Endothelial cell of umbilical vein (primary cell): ENCODE results near the gene AK8. TPM values are rescaled to one million over a fixed set of nuclear protein-coding genes. Genes with fewer than 3 reads are reported as not detected.

ENCODE experiments used
- BruUV-seq: library from RNA; stranded (reverse); fragments of 400-500 nt; replicated peaks from 2 replicates; lab custom pipeline; 2021; lab: Mats Ljungman, UMichigan
- CTCF ChIA-PET: fragments of 300-600, 350-600 bp; sonication (Branson Sonifier 250); formaldehyde crosslinking; loops from one replicate; lab custom pipeline; 2021; ENCODE audit warnings: antibody characterized with exemption, inconsistent platforms; lab: Charles Lee
- POLR2A ChIA-PET: fragments of 300-600, 350-600 bp; sonication (Branson Sonifier 250); formaldehyde crosslinking; loops from one replicate; lab custom pipeline; 2021; ENCODE audit warnings: antibody characterized with exemption, inconsistent platforms; lab: Charles Lee
- DNase-seq: peaks from one replicate; pipeline ENCODE4 v3.0.0-alpha.2; 2011; ENCODE audit warnings: low read depth, low spot score
- FAIRE-seq: peaks from 2 replicates; lab custom pipeline; 2011; peaks lifted over from hg19 to GRCh38; lab: Jason Lieb, UNC
- H2AFZ ChIP-seq: 2 replicates; pipeline ENCODE4 v1.6.0; 2012; ENCODE audit warnings: low read depth, low read length, control low read depth, inconsistent platforms
- H3K27ac ChIP-seq: 2 replicates; pipeline ENCODE4 v1.5.1; 2011; ENCODE audit warnings: low read depth, mild to moderate bottlenecking, control low read depth, low read length, moderate library complexity; ENCODE audit not compliant: insufficient read depth
- H3K27me3 ChIP-seq, 2 experiments: 2 replicates each; pipeline versions ENCODE4 v1.6.0 to v1.6.1; 2011; ENCODE audit warnings: low read length in 2 of 2, mixed read lengths in 1 of 2; ENCODE audit not compliant: control insufficient read depth in 2 of 2, insufficient read depth in 2 of 2
- H3K36me3 ChIP-seq, 2 experiments: 2 replicates in 1 of 2; 3 replicates in 1 of 2; pipeline ENCODE4 v1.5.1; 2011; ENCODE audit warnings: low read length in 2 of 2, mild to moderate bottlenecking in 1 of 2, moderate library complexity in 1 of 2; ENCODE audit not compliant: control insufficient read depth in 2 of 2, insufficient read depth in 2 of 2; ENCODE audit errors: extremely low read depth in 1 of 2
- H3K4me1 ChIP-seq: 3 replicates; pipeline ENCODE4 v1.5.1; 2011; ENCODE audit warnings: mild to moderate bottlenecking, low read length; ENCODE audit not compliant: control insufficient read depth, insufficient read depth; ENCODE audit errors: extremely low read depth
- H3K4me2 ChIP-seq: 2 replicates; pipeline ENCODE4 v1.6.1; 2011; ENCODE audit warnings: low read length, control low read depth, mixed read lengths; ENCODE audit not compliant: insufficient read depth
- H3K4me3 ChIP-seq, 3 experiments: fragments of 200-600 bp in 1 of 3; sonication (generic), shearing (Covaris generic) in 1 of 3; replicated peaks in 1 of 3; 2 replicates each; pipeline ENCODE4 v1.5.1; 2011 to 2016; ENCODE audit warnings: control low read depth in 3 of 3, low read length in 3 of 3, mild to moderate bottlenecking in 2 of 3, inconsistent platforms in 1 of 3, low read depth in 1 of 3, moderate library complexity in 1 of 3; ENCODE audit not compliant: insufficient read depth in 1 of 3
- H3K79me2 ChIP-seq: 2 replicates; pipeline ENCODE4 v1.6.0; 2012; ENCODE audit warnings: low read length, inconsistent platforms; ENCODE audit not compliant: control insufficient read depth, insufficient read depth
- H3K9ac ChIP-seq: replicated peaks from 2 replicates; pipeline ENCODE3; 2011; ENCODE audit warnings: low read length, control low read depth; ENCODE audit not compliant: insufficient read depth; ENCODE audit errors: extremely low read depth
- H3K9me1 ChIP-seq: replicated peaks from 3 replicates; pipeline ENCODE4 v1.6.0; 2011; ENCODE audit warnings: mild to moderate bottlenecking, low read length; ENCODE audit not compliant: control insufficient read depth, insufficient read depth; ENCODE audit errors: extremely low read depth
- H3K9me3 ChIP-seq: replicated peaks from 2 replicates; pipeline ENCODE4 v1.5.1; 2012; ENCODE audit warnings: low read length, inconsistent platforms; ENCODE audit not compliant: control insufficient read depth, insufficient read depth
- H4K20me1 ChIP-seq: replicated peaks from 2 replicates; pipeline ENCODE3; 2011; ENCODE audit warnings: mild to moderate bottlenecking, low read length; ENCODE audit not compliant: control insufficient read depth, insufficient read depth; ENCODE audit errors: extremely low read depth
- EZH2 ChIP-seq: IDR thresholded peaks from 2 replicates; pipeline ENCODE4 v1.6.1; 2012; ENCODE audit warnings: borderline replicate concordance, low read depth, mild to moderate bottlenecking, moderate library complexity, low read length, inconsistent platforms; ENCODE audit not compliant: severe bottlenecking
- FOS ChIP-seq: IDR thresholded peaks from 2 replicates; pipeline ENCODE4 v1.6.1; 2011; ENCODE audit warnings: mild to moderate bottlenecking, low read length, moderate library complexity, borderline replicate concordance; ENCODE audit not compliant: insufficient read depth
- GATA2 ChIP-seq: IDR thresholded peaks from 2 replicates; pipeline ENCODE4 v1.7.0; 2011; ENCODE audit warnings: low read depth, mild to moderate bottlenecking, moderate library complexity, mixed read lengths, low read length; ENCODE audit not compliant: insufficient read length, insufficient read depth
- JUN ChIP-seq: IDR thresholded peaks from 2 replicates; pipeline ENCODE4 v1.6.1; 2011; ENCODE audit warnings: borderline replicate concordance, low read depth; ENCODE audit not compliant: insufficient read length, insufficient read depth
- MYC ChIP-seq: IDR thresholded peaks from one replicate; pipeline ENCODE4 v1.6.1; 2011; ENCODE audit warnings: mild to moderate bottlenecking, low read depth, low read length
- POLR2A ChIP-seq: IDR thresholded peaks from 2 replicates; pipeline ENCODE4 v1.6.1; 2012; ENCODE audit warnings: low read depth, mild to moderate bottlenecking, control low read depth, low read length
- POLR2AphosphoS5 ChIP-seq: IDR thresholded peaks from 2 replicates; pipeline ENCODE4 v1.6.1; 2012; ENCODE audit warnings: low read depth, mild to moderate bottlenecking, control low read depth, low read length, moderate library complexity; ENCODE audit not compliant: insufficient read depth
- dilution Hi-C: fragments of 300-500 bp; cut with MboI; formaldehyde crosslinking; loops from one replicate; pipeline ENCODE4 v1.15.0; 2019; ENCODE audit warnings: low sequenced_read_pairs; ENCODE audit not compliant: extremely low pct_ligation_motif_present
- intact Hi-C: fragments of 100-400 bp; cut with micrococcal nuclease; formaldehyde crosslinking; loops from one replicate; pipeline ENCODE4 v1.10.0; 2022
- polyA plus RNA-seq, 4 experiments: library from polyadenylated mRNA; depleted of rRNA in 3 of 4; stranded (reverse) in 3 of 4; unstranded in 1 of 4; fragments of >200 nt; gene quantifications; 2 replicates each; pipeline versions ENCODE4 v1.2.1 to v1.2.3, GENCODE V29; 2011 to 2012; ENCODE audit warnings: missing spikeins in 1 of 4
- total RNA-seq: library from RNA; stranded (reverse); gene quantifications from 2 replicates; pipeline ENCODE4 v1.2.3, GENCODE V29; 2021
- TF ChIP-seq, protein P1 (sequence below), 2 donors: IDR thresholded peaks; 1 replicate in 1 of 2; 2 replicates in 1 of 2; pipeline ENCODE4 v1.5.1; 2011; ENCODE audit warnings: low read length in 2 of 2, mild to moderate bottlenecking in 2 of 2, moderate library complexity in 2 of 2, control low read depth in 1 of 2, inconsistent platforms in 1 of 2, low read depth in 1 of 2; ENCODE audit not compliant: insufficient read depth in 1 of 2; ENCODE audit errors: extremely low read depth in 1 of 2
- TF ChIP-seq, protein P2 (sequence below): IDR thresholded peaks from 2 replicates; pipeline ENCODE4 v1.6.1; 2011; ENCODE audit not compliant: insufficient read depth, insufficient read length

AK8 gene
- total and polyA plus RNA-seq, 2 donors (not counting 3 experiments of a cell fraction or from before 2014, with no cell fraction given) = 0.06 TPM; not detected in 1

DNA sequence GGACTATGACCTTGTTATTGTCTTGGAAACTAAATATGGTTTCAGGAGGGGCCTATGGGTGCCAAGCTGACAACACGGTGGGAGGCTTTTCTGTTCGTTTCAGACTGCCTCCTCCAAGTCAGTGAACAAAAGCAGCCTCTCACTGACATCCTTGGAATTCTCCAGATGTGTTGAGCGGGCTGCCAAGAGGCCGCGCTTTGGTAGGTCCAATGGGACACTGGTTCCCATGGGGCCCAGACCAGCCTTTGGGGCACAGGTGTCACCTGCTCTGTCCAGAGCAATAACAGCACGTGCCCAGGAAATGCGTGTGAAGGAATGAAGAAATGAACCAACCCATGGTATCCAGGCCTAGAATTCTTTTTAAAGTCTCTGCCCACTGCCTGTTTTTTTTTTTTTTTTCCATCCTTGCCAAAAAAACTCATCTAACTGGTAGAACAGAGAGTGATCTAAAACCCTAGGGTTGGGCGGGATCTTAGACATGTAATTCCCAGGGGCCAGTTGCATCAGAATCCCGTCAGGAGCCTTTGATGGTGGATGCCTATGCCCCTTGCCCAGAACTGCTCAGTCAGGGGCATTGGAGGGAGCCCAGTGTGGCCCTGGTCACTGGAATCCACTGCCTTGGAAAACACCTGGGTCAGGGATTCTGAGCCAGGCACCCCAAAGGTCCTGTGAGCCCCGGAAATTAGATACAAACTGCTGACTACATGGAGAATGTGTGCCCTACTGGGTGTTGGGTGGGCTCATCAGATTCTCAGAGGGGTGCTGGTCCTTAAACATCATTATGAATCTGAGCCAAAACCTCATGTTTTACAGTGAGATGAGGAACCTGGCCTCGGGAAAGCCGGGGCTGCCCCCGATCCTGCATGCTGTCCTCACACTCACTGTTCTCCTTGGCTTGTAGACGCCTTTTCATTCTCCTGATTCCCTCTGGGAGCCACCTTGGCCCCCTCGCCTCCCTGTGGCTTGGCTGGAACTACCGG, 147.7 kb downstream of the AK8 start:
- TF ChIP-seq, protein P1, sequence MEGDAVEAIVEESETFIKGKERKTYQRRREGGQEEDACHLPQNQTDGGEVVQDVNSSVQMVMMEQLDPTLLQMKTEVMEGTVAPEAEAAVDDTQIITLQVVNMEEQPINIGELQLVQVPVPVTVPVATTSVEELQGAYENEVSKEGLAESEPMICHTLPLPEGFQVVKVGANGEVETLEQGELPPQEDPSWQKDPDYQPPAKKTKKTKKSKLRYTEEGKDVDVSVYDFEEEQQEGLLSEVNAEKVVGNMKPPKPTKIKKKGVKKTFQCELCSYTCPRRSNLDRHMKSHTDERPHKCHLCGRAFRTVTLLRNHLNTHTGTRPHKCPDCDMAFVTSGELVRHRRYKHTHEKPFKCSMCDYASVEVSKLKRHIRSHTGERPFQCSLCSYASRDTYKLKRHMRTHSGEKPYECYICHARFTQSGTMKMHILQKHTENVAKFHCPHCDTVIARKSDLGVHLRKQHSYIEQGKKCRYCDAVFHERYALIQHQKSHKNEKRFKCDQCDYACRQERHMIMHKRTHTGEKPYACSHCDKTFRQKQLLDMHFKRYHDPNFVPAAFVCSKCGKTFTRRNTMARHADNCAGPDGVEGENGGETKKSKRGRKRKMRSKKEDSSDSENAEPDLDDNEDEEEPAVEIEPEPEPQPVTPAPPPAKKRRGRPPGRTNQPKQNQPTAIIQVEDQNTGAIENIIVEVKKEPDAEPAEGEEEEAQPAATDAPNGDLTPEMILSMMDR (IDR thresholded peaks at IDR 0.05; ENCODE audit: extremely low read depth in 1 of 2, insufficient read depth in 1 of 2, low read depth in 1 of 2, low read length in 2 of 2) = no peak
- Histone ChIP-seq H4K20me1 (no peaks in the 10 kb centered on the region), H3K4me1 (no peaks in the 10 kb centered on the region), H3K9me3 (no peaks in the 10 kb centered on the region), H3K9ac (no peak overlapping the region), H3K4me2 (no peak overlapping the region), H3K36me3 (no peaks in the 10 kb centered on the region), H2AFZ (no peak overlapping the region), H3K4me3 (no peak overlapping the region), H3K79me2 (no peaks in the 10 kb centered on the region), H3K9me1 (no peaks in the 10 kb centered on the region), H3K27ac (no peak overlapping the region), H3K27me3 (no peaks in the 10 kb centered on the region)
- dilution Hi-C loops (no loop called here), intact Hi-C loops (no loop called here)
- FAIRE-seq (no peak), DNase-seq (no peak)
- ChIA-PET CTCF (interaction anchor here (1.2 kb wide), 2 partner anchors 15 to 39 kb away, joined by 3 read pairs; no protein-coding TSS in a partner anchor), POLR2A (no interaction called here)
- BruUV-seq = no TSS peak

DNA sequence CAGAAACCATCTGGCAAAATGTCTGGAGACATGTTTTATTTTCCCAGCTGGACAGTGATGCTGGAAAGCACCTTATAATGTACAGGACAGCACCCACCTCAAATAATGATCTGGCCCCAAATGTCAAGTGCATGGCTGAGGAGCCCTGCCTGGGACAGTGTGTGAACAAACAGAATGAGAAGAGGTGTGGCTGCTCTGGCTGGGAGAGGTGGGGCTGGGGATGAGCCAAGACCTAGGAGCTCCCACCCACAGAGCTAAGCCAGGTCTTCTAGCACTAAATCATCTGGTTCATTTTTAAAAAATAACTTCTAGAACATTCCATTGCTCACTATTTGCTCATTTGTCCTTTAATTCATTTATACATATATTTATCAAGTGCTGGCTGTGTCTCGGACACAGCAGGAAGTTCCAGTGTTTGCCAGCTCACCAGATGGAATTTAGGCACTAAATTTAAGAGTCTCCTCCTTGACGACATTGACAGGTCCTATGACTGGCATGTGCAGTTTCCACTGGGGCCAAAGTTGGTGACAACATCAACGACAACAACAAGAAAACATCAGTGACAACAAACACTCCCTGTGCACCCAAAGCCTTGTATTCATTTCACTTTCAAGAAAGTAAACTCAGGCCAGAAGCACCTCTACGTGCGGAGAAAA, 148.7 kb downstream of the AK8 start:
- FAIRE-seq = no peak
- ChIA-PET POLR2A (no interaction called here), CTCF (no interaction called here)
- H3K36me3 ChIP-seq = no peaks in the 10 kb centered on the region
- TF ChIP-seq JUN (no peak), POLR2AphosphoS5 (no peak), FOS (no peak), POLR2A (no peak), GATA2 (no peak), MYC (no peak), EZH2 (no peak)
- TF ChIP-seq, protein P2, sequence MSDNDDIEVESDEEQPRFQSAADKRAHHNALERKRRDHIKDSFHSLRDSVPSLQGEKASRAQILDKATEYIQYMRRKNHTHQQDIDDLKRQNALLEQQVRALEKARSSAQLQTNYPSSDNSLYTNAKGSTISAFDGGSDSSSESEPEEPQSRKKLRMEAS = no peak
- TF ChIP-seq, protein P1 (IDR thresholded peaks at IDR 0.05; ENCODE audit: extremely low read depth in 1 of 2, insufficient read depth in 1 of 2, low read depth in 1 of 2, low read length in 2 of 2) = no peak
- no peaks in the 10 kb centered on the region for H3K9me3 ChIP-seq
- no peak overlapping the region for H3K9ac ChIP-seq
- dilution Hi-C loops = no loop called here
- BruUV-seq = no TSS peak
- no peaks in the 10 kb centered on the region for H3K27me3 ChIP-seq
- no peaks in the 10 kb centered on the region for H3K79me2 ChIP-seq
- H3K4me1 ChIP-seq = no peaks in the 10 kb centered on the region
- no peak overlapping the region for H3K4me3 ChIP-seq
- no peak overlapping the region for H2AFZ ChIP-seq
- H3K4me2 ChIP-seq = no peak overlapping the region
- no peak for DNase-seq
- intact Hi-C loops = no loop called here
- no peaks in the 10 kb centered on the region for H3K9me1 ChIP-seq
- H4K20me1 ChIP-seq = no peaks in the 10 kb centered on the region
- H3K27ac ChIP-seq = no peak overlapping the region
